GM10847 (cell line): ENCODE data around the gene OR52E8.

Source experiments
- POLR2A ChIP-seq: IDR thresholded peaks from 2 replicates; pipeline ENCODE4 v1.6.1; 2011; ENCODE audit not compliant: insufficient read length; ENCODE audit errors: extremely low read depth

Gene OR52E8

GRCh38 chr11:5857590-5857989 lies at the start of gene OR52E8:
OR52E8 (minus strand) TSS chr11:5857690; CDS start chr11:5857690, 0 bp downstream.
- no peak for TF ChIP-seq POLR2A

- no peak for TF ChIP-seq POLR2A
Observed at GRCh38 chr11:5899534-5899933, 42.0 kb upstream of the OR52E8 start.

GRCh38 chr11:5892908-5893307 lies 35.4 kb upstream of the OR52E8 start, which contains the start of gene OR52E5:
OR52E5 (plus strand) TSS chr11:5893208; CDS start chr11:5900777, 7,569 bp downstream.
- no peak for TF ChIP-seq POLR2A

- no peak for TF ChIP-seq POLR2A
Observed at GRCh38 chr11:5891216-5891800, 33.8 kb upstream of the OR52E8 start.

GRCh38 chr11:5887661-5888060 lies 30.2 kb upstream of the OR52E8 start:
- TF ChIP-seq POLR2A, result no peak

- no peak for TF ChIP-seq POLR2A
Observed at GRCh38 chr11:5887172-5887571, 29.7 kb upstream of the OR52E8 start.

GRCh38 chr11:5881756-5882155 lies 24.3 kb upstream of the OR52E8 start:
- no peak for TF ChIP-seq POLR2A

- no peak for TF ChIP-seq POLR2A
Observed at GRCh38 chr11:5880329-5880728, 22.8 kb upstream of the OR52E8 start, which contains the start of gene OR52E4. OR52E4 (plus strand) TSS chr11:5880629; CDS start chr11:5884293, 3,664 bp downstream.

- no peak for TF ChIP-seq POLR2A
Observed at GRCh38 chr11:5878564-5878963, 21.1 kb upstream of the OR52E8 start.

- TF ChIP-seq POLR2A, result no peak
Observed at GRCh38 chr11:5865826-5866225, 8.3 kb upstream of the OR52E8 start.

- TF ChIP-seq POLR2A, result no peak
Observed at GRCh38 chr11:5851002-5851401, 6.5 kb downstream of the OR52E8 start.

GRCh38 chr11:5847711-5848110 lies 9.8 kb downstream of the OR52E8 start:
- TF ChIP-seq POLR2A, result no peak

GRCh38 chr11:5846701-5847100 lies 10.8 kb downstream of the OR52E8 start:
- TF ChIP-seq POLR2A, result no peak

GRCh38 chr11:5841797-5842196 lies 15.7 kb downstream of the OR52E8 start, which contains the start of gene OR52E6:
OR52E6 (minus strand) TSS chr11:5841897; CDS start chr11:5841897, 0 bp downstream.
- no peak for TF ChIP-seq POLR2A

GRCh38 chr11:5837695-5838094 lies 19.8 kb downstream of the OR52E8 start:
- no peak for TF ChIP-seq POLR2A

- TF ChIP-seq POLR2A, result no peak
Observed at GRCh38 chr11:5833446-5833845, 24.0 kb downstream of the OR52E8 start.
